HEK293 (cell line): Measurements from ENCODE around the gene GTF2H4.
A peak's percentile ranks its signal among the peaks of the same experiment; 100 is the strongest.
"Not testable (repeated sequence)": the region's sequence is repeated elsewhere in the genome, so short reads cannot be mapped to it uniquely, and the experiment has no call there.

Source experiments
- CTCF ChIA-PET: fragments of 350-600 bp; formaldehyde crosslinking; extraction: SDS; loops from one replicate; lab custom pipeline; 2021; ENCODE audit warnings: antibody characterized with exemption; lab: Yijun Ruan, JAX
- POLR2A ChIA-PET: fragments of 300-600 bp; formaldehyde crosslinking; extraction: SDS; loops from one replicate; lab custom pipeline; 2020; ENCODE audit warnings: antibody characterized with exemption, inconsistent platforms; lab: Yijun Ruan, JAX
- H3K27ac ChIP-seq: fragments of 200-500 bp; sonication (Bioruptor generic); 2 replicates; pipeline ENCODE4 v1.5.1; 2014; ENCODE audit warnings: low read depth, low read length, control low read depth, inconsistent platforms; ENCODE audit errors: extremely low read depth
- H3K36me3 ChIP-seq, 2 experiments: fragments of 200-500 bp in 1 of 2; sonication (Bioruptor generic) in 1 of 2; 1 replicate in 1 of 2; 2 replicates in 1 of 2; pipeline ENCODE4 v1.5.1; 2014 to 2017; ENCODE audit warnings: inconsistent platforms in 2 of 2, low read length in 2 of 2; ENCODE audit not compliant: control insufficient read depth in 2 of 2, insufficient read depth in 1 of 2
- H3K4me1 ChIP-seq: fragments of 200-500 bp; sonication (Bioruptor generic); 2 replicates; pipeline ENCODE4 v1.5.1; 2014; ENCODE audit warnings: mild to moderate bottlenecking, low read length, inconsistent platforms; ENCODE audit not compliant: control insufficient read depth, insufficient read depth
- H3K4me3 ChIP-seq: 2 replicates; pipeline ENCODE4 v1.5.1; 2011; ENCODE audit warnings: low read depth, mild to moderate bottlenecking, control low read depth, low read length, moderate library complexity
- H3K9me3 ChIP-seq: fragments of 200-500 bp; sonication (Bioruptor generic); 2 replicates; pipeline ENCODE4 v1.5.1; 2014; ENCODE audit warnings: low read depth, low read length, inconsistent platforms; ENCODE audit not compliant: control insufficient read depth, insufficient read depth
- KLF10 ChIP-seq: fragments of 450-650 bp; IDR thresholded peaks from 2 replicates; pipeline ENCODE4 v1.5.1; 2018; ENCODE audit warnings: missing biosample characterization, mild to moderate bottlenecking, missing genetic modification characterization
- KLF7 ChIP-seq: fragments of 450-650 bp; formaldehyde crosslinking; IDR thresholded peaks from 2 replicates; pipeline ENCODE4 v1.5.1; 2016; ENCODE audit warnings: missing biosample characterization, missing genetic modification characterization, borderline replicate concordance
- KLF8 ChIP-seq: fragments of 450-650 bp; formaldehyde crosslinking; IDR thresholded peaks from 2 replicates; pipeline ENCODE4 v1.5.1; 2016; ENCODE audit warnings: missing biosample characterization, missing genetic modification characterization
- SCRT1 ChIP-seq: fragments of 450-650 bp; formaldehyde crosslinking; IDR thresholded peaks from 2 replicates; pipeline ENCODE4 v1.5.1; 2016; ENCODE audit warnings: missing biosample characterization, missing genetic modification characterization, borderline replicate concordance
- TRIM28 ChIP-seq: IDR thresholded peaks from 2 replicates; pipeline ENCODE4 v1.6.1; 2011; ENCODE audit warnings: low read length, control low read depth, borderline replicate concordance
- ZBTB7A ChIP-seq: fragments of 450-650 bp; formaldehyde crosslinking; IDR thresholded peaks from 2 replicates; pipeline ENCODE4 v1.5.1; 2016; ENCODE audit warnings: low read depth, missing biosample characterization, missing genetic modification characterization
- ZIC2 ChIP-seq: fragments of 450-650 bp; formaldehyde crosslinking; IDR thresholded peaks from 2 replicates; pipeline ENCODE4 v1.5.1; 2016; ENCODE audit warnings: missing biosample characterization, missing genetic modification characterization
- ZNF133 ChIP-seq: fragments of 450-650 bp; formaldehyde crosslinking; IDR thresholded peaks from 2 replicates; pipeline ENCODE4 v1.5.1; 2016; ENCODE audit warnings: missing biosample characterization, missing genetic modification characterization
- ZNF140 ChIP-seq: fragments of 450-650 bp; formaldehyde crosslinking; IDR thresholded peaks from 2 replicates; pipeline ENCODE4 v1.5.1; 2016; ENCODE audit warnings: missing biosample characterization, missing genetic modification characterization
- ZNF2 ChIP-seq: fragments of 450-650 bp; formaldehyde crosslinking; IDR thresholded peaks from 2 replicates; pipeline ENCODE4 v1.5.1; 2016; ENCODE audit warnings: missing biosample characterization, missing genetic modification characterization
- ZNF211 ChIP-seq: fragments of 450-650 bp; formaldehyde crosslinking; IDR thresholded peaks from 2 replicates; pipeline ENCODE4 v1.5.1; 2016; ENCODE audit warnings: low read depth, missing biosample characterization, missing genetic modification characterization
- ZNF214 ChIP-seq: fragments of 450-650 bp; formaldehyde crosslinking; IDR thresholded peaks from 2 replicates; pipeline ENCODE4 v1.5.1; 2017; ENCODE audit warnings: missing biosample characterization, mild to moderate bottlenecking, missing genetic modification characterization, borderline replicate concordance
- ZNF23 ChIP-seq: fragments of 450-650 bp; formaldehyde crosslinking; IDR thresholded peaks from 2 replicates; pipeline ENCODE4 v1.5.1; 2016; ENCODE audit warnings: missing biosample characterization, missing genetic modification characterization, borderline replicate concordance
- ZNF266 ChIP-seq: fragments of 450-650 bp; formaldehyde crosslinking; IDR thresholded peaks from 2 replicates; pipeline ENCODE4 v1.5.1; 2016; ENCODE audit warnings: missing biosample characterization, missing genetic modification characterization, low read depth
- ZNF274 ChIP-seq, 2 experiments: fragments of 200-500 bp in 1 of 2; fragments of 450-650 bp in 1 of 2; sonication (Bioruptor generic) in 1 of 2; formaldehyde crosslinking in 1 of 2; IDR thresholded peaks; 2 replicates each; pipeline versions ENCODE4 v1.5.1 to v1.6.1; 2014 to 2016; ENCODE audit warnings: borderline replicate concordance in 1 of 2, inconsistent platforms in 1 of 2, low read length in 1 of 2, missing biosample characterization in 1 of 2, missing genetic modification characterization in 1 of 2
- ZNF488 ChIP-seq: fragments of 450-650 bp; formaldehyde crosslinking; IDR thresholded peaks from 2 replicates; pipeline ENCODE4 v1.5.1; 2016; ENCODE audit warnings: missing biosample characterization, missing genetic modification characterization
- ZNF548 ChIP-seq: fragments of 450-650 bp; formaldehyde crosslinking; IDR thresholded peaks from 2 replicates; pipeline ENCODE4 v1.5.1; 2016; ENCODE audit warnings: missing biosample characterization, missing genetic modification characterization
- ZNF558 ChIP-seq: fragments of 450-650 bp; formaldehyde crosslinking; IDR thresholded peaks from 2 replicates; pipeline ENCODE4 v1.5.1; 2016; ENCODE audit warnings: missing biosample characterization, missing genetic modification characterization
- ZNF626 ChIP-seq: fragments of 450-650 bp; sonication (Bioruptor Pico); formaldehyde crosslinking; IDR thresholded peaks from 2 replicates; pipeline ENCODE4 v1.5.1; 2018; ENCODE audit warnings: missing biosample characterization, missing genetic modification characterization, inconsistent platforms
- ZNF707 ChIP-seq: fragments of 450-650 bp; formaldehyde crosslinking; IDR thresholded peaks from 2 replicates; pipeline ENCODE4 v1.5.1; 2016; ENCODE audit warnings: missing biosample characterization, missing genetic modification characterization
- ZNF792 ChIP-seq: fragments of 450-650 bp; formaldehyde crosslinking; IDR thresholded peaks from 2 replicates; pipeline ENCODE4 v1.5.1; 2016; ENCODE audit warnings: missing biosample characterization, missing genetic modification characterization
- ZNF843 ChIP-seq: fragments of 450-650 bp; formaldehyde crosslinking; IDR thresholded peaks from 2 replicates; pipeline ENCODE4 v1.5.1; 2016; ENCODE audit warnings: missing biosample characterization, missing genetic modification characterization
- TF ChIP-seq, protein P1 (sequence below): fragments of 450-650 bp; formaldehyde crosslinking; IDR thresholded peaks from 2 replicates; pipeline ENCODE4 v1.5.1; 2017; ENCODE audit warnings: missing biosample characterization, missing genetic modification characterization
- TF ChIP-seq, protein P2 (sequence below): fragments of 450-650 bp; formaldehyde crosslinking; IDR thresholded peaks from 2 replicates; pipeline ENCODE4 v1.5.1; 2016; ENCODE audit warnings: missing biosample characterization, missing genetic modification characterization

The GTF2H4 gene

GRCh38 chr6:30902709-30903108, 5.3 kb upstream of the GTF2H4 start:
- TF ChIP-seq, protein P1, sequence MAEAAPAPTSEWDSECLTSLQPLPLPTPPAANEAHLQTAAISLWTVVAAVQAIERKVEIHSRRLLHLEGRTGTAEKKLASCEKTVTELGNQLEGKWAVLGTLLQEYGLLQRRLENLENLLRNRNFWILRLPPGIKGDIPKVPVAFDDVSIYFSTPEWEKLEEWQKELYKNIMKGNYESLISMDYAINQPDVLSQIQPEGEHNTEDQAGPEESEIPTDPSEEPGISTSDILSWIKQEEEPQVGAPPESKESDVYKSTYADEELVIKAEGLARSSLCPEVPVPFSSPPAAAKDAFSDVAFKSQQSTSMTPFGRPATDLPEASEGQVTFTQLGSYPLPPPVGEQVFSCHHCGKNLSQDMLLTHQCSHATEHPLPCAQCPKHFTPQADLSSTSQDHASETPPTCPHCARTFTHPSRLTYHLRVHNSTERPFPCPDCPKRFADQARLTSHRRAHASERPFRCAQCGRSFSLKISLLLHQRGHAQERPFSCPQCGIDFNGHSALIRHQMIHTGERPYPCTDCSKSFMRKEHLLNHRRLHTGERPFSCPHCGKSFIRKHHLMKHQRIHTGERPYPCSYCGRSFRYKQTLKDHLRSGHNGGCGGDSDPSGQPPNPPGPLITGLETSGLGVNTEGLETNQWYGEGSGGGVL (tag by site-specific recombination): no peak
- TF ChIP-seq ZNF626 (tag by site-specific recombination) (no peak), ZNF843 (tag by site-specific recombination) (no peak), KLF7 (tag by site-specific recombination) (no peak), SCRT1 (tag by site-specific recombination) (no peak), ZNF211 (tag by site-specific recombination) (no peak), KLF8 (no peak), ZNF140 (tag by site-specific recombination) (no peak), KLF10 (tag by site-specific recombination) (no peak), ZNF23 (tag by site-specific recombination) (no peak), ZNF2 (no peak), ZNF266 (tag by site-specific recombination) (no peak), ZIC2 (tag by site-specific recombination) (no peak)
- TF ChIP-seq, protein P2, sequence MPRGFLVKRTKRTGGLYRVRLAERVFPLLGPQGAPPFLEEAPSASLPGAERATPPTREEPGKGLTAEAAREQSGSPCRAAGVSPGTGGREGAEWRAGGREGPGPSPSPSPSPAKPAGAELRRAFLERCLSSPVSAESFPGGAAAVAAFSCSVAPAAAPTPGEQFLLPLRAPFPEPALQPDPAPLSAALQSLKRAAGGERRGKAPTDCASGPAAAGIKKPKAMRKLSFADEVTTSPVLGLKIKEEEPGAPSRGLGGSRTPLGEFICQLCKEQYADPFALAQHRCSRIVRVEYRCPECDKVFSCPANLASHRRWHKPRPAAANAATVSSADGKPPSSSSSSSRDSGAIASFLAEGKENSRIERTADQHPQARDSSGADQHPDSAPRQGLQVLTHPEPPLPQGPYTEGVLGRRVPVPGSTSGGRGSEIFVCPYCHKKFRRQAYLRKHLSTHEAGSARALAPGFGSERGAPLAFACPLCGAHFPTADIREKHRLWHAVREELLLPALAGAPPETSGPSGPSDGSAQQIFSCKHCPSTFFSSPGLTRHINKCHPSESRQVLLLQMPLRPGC: no peak
- H3K4me3 ChIP-seq: no peak overlapping the region
- no peak overlapping the region for H3K27ac ChIP-seq
- peaks cover 6 to 26% of the 10 kb centered on the region in 2 experiments; a peak in 2 of 3 replicates for H3K36me3 ChIP-seq
- POLR2A ChIA-PET: interaction anchor here (0.6 to 1.4 kb wide), 2 partner anchors 11 to 86 kb away, joined by 3 to 4 read pairs; partner anchors contain the start of gene VARS2
- no peaks in the 10 kb centered on the region for H3K9me3 ChIP-seq
- no peaks in the 10 kb centered on the region for H3K4me1 ChIP-seq
- CTCF ChIA-PET: interaction anchor here (1.1 kb wide), 1 partner anchor 68 kb away, joined by 3 read pairs; no protein-coding TSS in a partner anchor

- Histone ChIP-seq H3K9me3 (no peaks in the 10 kb centered on the region), H3K36me3 (peaks cover 3 to 20% of the 10 kb centered on the region in 2 experiments; a peak in 2 of 3 replicates), H3K4me1 (no peaks in the 10 kb centered on the region), H3K27ac (no peak overlapping the region), H3K4me3 (no peak overlapping the region)
- ChIA-PET CTCF (interaction anchor here (0.6 to 1.7 kb wide), 4 partner anchors 68 to 184 kb away, joined by 3 to 6 read pairs (median 4); no protein-coding TSS in a partner anchor), POLR2A (interaction anchor here (0.6 kb wide), 2 partner anchors 56 to 174 kb away, joined by 3 to 5 read pairs; no protein-coding TSS in a partner anchor)
- no peak for TF ChIP-seq TRIM28
These were observed 4.8 kb upstream of the GTF2H4 start for GRCh38 chr6:30903236-30903635.

DNA sequence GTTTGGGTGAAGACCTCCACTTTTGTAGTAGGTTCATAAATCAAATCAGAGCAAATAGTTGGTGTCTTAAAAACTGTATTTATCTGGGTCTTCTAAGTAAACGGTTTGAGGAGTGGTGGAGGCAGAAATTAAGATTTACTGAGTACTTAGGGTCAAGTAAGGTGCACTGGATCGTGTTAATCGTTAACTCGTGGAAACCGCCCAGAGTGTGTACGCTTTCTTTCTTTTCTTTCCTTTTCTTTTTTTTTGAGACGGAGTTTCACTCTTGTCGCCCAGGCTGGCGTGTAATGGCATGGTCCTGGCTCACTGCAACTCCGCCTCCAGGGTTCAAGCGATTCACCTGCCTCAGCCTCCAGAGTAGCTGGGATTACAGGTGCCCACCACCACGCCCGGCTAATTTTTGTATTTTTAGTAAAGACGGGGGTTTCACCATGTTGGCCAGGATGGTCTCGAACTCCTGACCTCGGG, 683 bp upstream of the GTF2H4 start:
- CTCF ChIA-PET: interaction anchor here (0.6 to 2.6 kb wide), 7 partner anchors 24 to 222 kb away, joined by 3 to 8 read pairs (median 5); no protein-coding TSS in a partner anchor
- Histone ChIP-seq H3K36me3 (peaks cover 6 to 30% of the 10 kb centered on the region in 2 experiments; a peak in 2 of 3 replicates), H3K4me3 (peak overlapping the region; percentile 91)
- H3K9me3 ChIP-seq; H3K27ac ChIP-seq; H3K4me1 ChIP-seq; TF ChIP-seq ZNF274 (IDR thresholded peaks at IDR 0.05; ENCODE audit: low read length): not testable (repeated sequence)
- POLR2A ChIA-PET: interaction anchor here (0.6 to 1.7 kb wide), 12 partner anchors 19 to 920 kb away, joined by 3 to 6 read pairs (median 4); partner anchors contain the start of genes DDR1, HSPA1B, MDC1 and NRM
- TF ChIP-seq ZNF792 (tag by site-specific recombination) (peak; percentile 94), ZNF266 (tag by site-specific recombination) (0 out of 2 replicates have a peak, but pooled peaks have one; percentile 26), ZBTB7A (tag by site-specific recombination) (peak; percentile 74; the same call in 1 of the 2 replicates), ZNF214 (tag by site-specific recombination) (0 out of 2 replicates have a peak, but pooled peaks have one; percentile 21), ZNF274 (tag by site-specific recombination; IDR thresholded peaks at IDR 0.05; ENCODE audit: borderline replicate concordance) (0 out of 2 replicates have a peak, but pooled peaks have one; percentile 66), ZNF133 (tag by site-specific recombination) (0 out of 2 replicates have a peak, but pooled peaks have one; percentile 13), ZNF707 (tag by site-specific recombination) (peak; percentile 71; the same call in 1 of the 2 replicates), ZNF488 (tag by site-specific recombination) (peak; percentile 6; the same call in 1 of the 2 replicates), ZNF548 (tag by site-specific recombination) (0 out of 2 replicates have a peak, but pooled peaks have one; percentile 25), ZNF558 (tag by site-specific recombination) (0 out of 2 replicates have a peak, but pooled peaks have one; percentile 78)
